ENCODE measurements around the gene LRRC61.

DNA sequence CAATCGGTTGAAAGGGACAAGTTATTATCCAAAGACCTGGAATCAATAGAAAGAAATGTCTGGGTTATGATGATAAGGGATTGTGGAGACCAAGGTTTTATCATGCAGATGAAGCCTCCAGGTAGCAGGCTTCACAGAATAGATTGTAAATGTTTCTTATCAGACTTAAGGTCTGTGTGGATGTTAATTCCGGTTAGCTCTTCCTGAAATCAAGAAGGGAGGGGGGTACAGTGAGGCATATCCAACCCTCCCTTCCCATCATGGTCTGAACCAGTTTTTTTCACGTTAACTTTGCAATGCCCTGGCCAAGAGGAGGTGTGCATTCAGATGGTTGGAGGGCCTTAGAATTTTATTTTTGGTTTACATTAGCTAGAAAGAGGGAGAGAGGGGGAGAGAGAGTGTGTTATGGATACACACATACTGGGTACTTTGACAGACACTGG is 9.8 kb upstream of the LRRC61 start:
- no peak for TF ChIP-seq POLR2A (IDR thresholded peaks at IDR 0.05)
- TF ChIP-seq, protein P1, sequence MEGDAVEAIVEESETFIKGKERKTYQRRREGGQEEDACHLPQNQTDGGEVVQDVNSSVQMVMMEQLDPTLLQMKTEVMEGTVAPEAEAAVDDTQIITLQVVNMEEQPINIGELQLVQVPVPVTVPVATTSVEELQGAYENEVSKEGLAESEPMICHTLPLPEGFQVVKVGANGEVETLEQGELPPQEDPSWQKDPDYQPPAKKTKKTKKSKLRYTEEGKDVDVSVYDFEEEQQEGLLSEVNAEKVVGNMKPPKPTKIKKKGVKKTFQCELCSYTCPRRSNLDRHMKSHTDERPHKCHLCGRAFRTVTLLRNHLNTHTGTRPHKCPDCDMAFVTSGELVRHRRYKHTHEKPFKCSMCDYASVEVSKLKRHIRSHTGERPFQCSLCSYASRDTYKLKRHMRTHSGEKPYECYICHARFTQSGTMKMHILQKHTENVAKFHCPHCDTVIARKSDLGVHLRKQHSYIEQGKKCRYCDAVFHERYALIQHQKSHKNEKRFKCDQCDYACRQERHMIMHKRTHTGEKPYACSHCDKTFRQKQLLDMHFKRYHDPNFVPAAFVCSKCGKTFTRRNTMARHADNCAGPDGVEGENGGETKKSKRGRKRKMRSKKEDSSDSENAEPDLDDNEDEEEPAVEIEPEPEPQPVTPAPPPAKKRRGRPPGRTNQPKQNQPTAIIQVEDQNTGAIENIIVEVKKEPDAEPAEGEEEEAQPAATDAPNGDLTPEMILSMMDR (IDR thresholded peaks at IDR 0.05) = no peak
